Measurements from ENCODE around the gene CEP112.

- TF ChIP-seq CTCF (optimal IDR thresholded peaks at IDR 0.05 in 1 of 3, IDR thresholded peaks at IDR 0.05 in 1 of 3, conservative IDR thresholded peaks at IDR 0.05 in 1 of 3; ENCODE audit: extremely low read depth in 1 of 3, insufficient read depth in 2 of 3, low read length in 3 of 3) (no peak), EZH2 (IDR thresholded peaks at IDR 0.05; ENCODE audit: low read length) (no peak)
Observed at GRCh38 chr17:66190738-66191592, 968 bp downstream of the CEP112 start.

All from keratinocyte (primary cell).